ENCODE measurements around the gene DEAF1. TPM values are rescaled to one million over a fixed set of nuclear protein-coding genes. Genes with fewer than 3 reads are reported as not detected.

Gene DEAF1
- total and polyA plus RNA-seq, 8 donors: 12.3 to 111 (median 37.0) TPM

DNA sequence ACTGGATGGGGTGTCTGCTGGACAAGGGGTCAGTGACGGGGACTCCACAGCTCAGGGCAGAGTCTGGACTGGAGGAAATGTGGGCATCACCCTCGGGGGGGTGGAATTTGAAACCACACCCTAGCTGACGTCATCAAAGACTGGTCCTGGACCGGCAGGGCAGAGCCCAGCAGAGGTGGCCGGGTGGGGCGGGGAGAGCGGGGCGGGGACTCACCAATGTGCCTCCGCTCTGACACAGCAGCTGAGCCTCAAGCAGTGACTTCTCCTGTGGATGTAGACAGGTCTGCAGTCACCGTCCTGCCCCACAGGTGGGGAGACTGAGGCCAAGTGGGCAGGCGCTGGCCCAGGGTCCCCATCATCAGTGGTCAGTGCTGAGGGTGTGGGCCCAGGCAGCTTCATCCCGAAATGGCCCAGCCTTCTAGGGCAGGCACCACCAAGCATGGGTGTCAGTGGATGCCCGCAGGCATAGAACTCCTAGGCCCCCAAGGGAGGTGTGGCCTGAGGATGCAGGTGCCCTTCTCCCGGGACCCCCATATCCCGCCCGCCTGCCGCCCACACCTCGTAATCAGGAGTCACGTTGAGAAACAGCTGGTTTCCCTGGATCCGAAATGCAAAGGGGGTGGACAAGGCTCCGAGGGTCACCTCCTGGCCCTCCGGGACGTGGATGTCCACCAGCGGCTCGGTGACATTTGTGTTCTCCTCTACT lies 70.9 kb downstream of the DEAF1 start:
- WGBS, 5 donors: 31 to 67% (median 52%) methylated on average over 22 to 25 of the region's 25 CpGs
- intact Hi-C loops (cut with DNase I; ENCODE audit: low total_unique reads): no loop called here
- Histone ChIP-seq H3K4me1 (peaks cover 27 to 50% (median 33%) of the 10 kb centered on the region in 4 donors), H3K27me3 (peaks cover 0 to 45% (median 29%) of the 10 kb centered on the region in 3 donors), H3K9me3 (no peaks in the 10 kb centered on the region), H3K4me3 (peak overlapping the region in 2 of 4 donors; percentile 5 to 10), H3K36me3 (peaks cover 0 to 32% (median 6%) of the 10 kb centered on the region in 4 donors), H3K27ac (no peak overlapping the region)
- TF ChIP-seq POLR2A (IDR thresholded peaks at IDR 0.05) (no peak), EP300 (IDR thresholded peaks at IDR 0.05) (no peak), POLR2AphosphoS5 (IDR thresholded peaks at IDR 0.05) (no peak)
- TF ChIP-seq, protein P1, sequence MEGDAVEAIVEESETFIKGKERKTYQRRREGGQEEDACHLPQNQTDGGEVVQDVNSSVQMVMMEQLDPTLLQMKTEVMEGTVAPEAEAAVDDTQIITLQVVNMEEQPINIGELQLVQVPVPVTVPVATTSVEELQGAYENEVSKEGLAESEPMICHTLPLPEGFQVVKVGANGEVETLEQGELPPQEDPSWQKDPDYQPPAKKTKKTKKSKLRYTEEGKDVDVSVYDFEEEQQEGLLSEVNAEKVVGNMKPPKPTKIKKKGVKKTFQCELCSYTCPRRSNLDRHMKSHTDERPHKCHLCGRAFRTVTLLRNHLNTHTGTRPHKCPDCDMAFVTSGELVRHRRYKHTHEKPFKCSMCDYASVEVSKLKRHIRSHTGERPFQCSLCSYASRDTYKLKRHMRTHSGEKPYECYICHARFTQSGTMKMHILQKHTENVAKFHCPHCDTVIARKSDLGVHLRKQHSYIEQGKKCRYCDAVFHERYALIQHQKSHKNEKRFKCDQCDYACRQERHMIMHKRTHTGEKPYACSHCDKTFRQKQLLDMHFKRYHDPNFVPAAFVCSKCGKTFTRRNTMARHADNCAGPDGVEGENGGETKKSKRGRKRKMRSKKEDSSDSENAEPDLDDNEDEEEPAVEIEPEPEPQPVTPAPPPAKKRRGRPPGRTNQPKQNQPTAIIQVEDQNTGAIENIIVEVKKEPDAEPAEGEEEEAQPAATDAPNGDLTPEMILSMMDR (IDR thresholded peaks at IDR 0.05): no peak
- DNase-seq: peak; percentile 73 to 91

DNA sequence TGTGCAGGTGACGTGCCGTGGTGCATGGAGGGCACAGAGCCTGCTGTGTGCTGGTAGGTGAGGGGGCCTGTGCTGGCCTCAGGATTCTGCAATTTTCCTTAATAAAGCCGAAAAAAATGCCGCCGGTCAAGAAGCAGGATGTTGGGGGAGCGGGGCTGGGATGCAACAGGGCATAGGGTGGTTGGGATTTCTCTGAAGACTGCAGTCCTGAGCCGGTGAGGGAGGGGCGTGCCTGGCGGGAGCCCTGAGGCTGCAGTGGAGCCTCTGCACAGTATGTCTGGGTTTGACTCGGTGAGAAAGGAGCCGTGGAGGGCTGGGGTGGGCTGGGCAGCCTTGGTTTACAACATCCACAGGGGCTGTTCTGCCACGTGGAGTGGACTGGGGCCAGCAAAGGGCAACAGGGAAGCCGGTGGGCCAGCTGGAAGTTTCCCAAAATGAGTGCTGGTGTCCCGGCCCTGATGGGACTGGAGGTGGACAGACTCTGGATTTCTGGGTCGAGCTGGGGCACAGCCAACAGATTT lies 71.6 kb downstream of the DEAF1 start:
- peaks cover 0 to 45% (median 29%) of the 10 kb centered on the region in 3 donors for H3K27me3 ChIP-seq
- WGBS, 5 donors: 69 to 83% (median 73%) methylated on average over 15 of the region's 15 CpGs
- peaks cover 0 to 34% (median 8%) of the 10 kb centered on the region in 4 donors for H3K36me3 ChIP-seq
- peaks cover 27 to 45% (median 29%) of the 10 kb centered on the region in 4 donors for H3K4me1 ChIP-seq
- no peak overlapping the region for H3K4me3 ChIP-seq
- peak in 1 of 2 donors; percentile 16 for DNase-seq
- intact Hi-C loops (cut with DNase I; ENCODE audit: low total_unique reads): no loop called here
- TF ChIP-seq EP300 (IDR thresholded peaks at IDR 0.05): no peak
- no peak for TF ChIP-seq POLR2A (IDR thresholded peaks at IDR 0.05)
- TF ChIP-seq, protein P1 (IDR thresholded peaks at IDR 0.05): no peak
- no peak for TF ChIP-seq POLR2AphosphoS5 (IDR thresholded peaks at IDR 0.05)
- no peak overlapping the region for H3K27ac ChIP-seq
- no peaks in the 10 kb centered on the region for H3K9me3 ChIP-seq

- peaks cover 23 to 42% (median 29%) of the 10 kb centered on the region in 4 donors for H3K4me1 ChIP-seq
- no peak overlapping the region for H3K27ac ChIP-seq
- WGBS, 5 donors: 84 to 88% (median 87%) methylated on average over 27 of the region's 27 CpGs
- no peak overlapping the region for H3K4me3 ChIP-seq
- no peak for DNase-seq
- peaks cover 4 to 34% (median 16%) of the 10 kb centered on the region in 4 donors for H3K36me3 ChIP-seq
- peaks cover 0 to 38% (median 23%) of the 10 kb centered on the region in 3 donors for H3K27me3 ChIP-seq
- intact Hi-C loops (cut with DNase I; ENCODE audit: low total_unique reads): no loop called here
- H3K9me3 ChIP-seq: no peaks in the 10 kb centered on the region
- no peak for TF ChIP-seq EP300 (IDR thresholded peaks at IDR 0.05)
- TF ChIP-seq, protein P1 (IDR thresholded peaks at IDR 0.05): no peak
- TF ChIP-seq POLR2AphosphoS5 (IDR thresholded peaks at IDR 0.05): no peak
- TF ChIP-seq POLR2A (IDR thresholded peaks at IDR 0.05): no peak
Observed at GRCh38 chr11:621838-622237, 73.2 kb downstream of the DEAF1 start.

GRCh38 chr11:620935-621814 lies 73.8 kb downstream of the DEAF1 start:
- no peak for TF ChIP-seq POLR2AphosphoS5 (IDR thresholded peaks at IDR 0.05)
- TF ChIP-seq POLR2A (IDR thresholded peaks at IDR 0.05): no peak
- TF ChIP-seq EP300 (IDR thresholded peaks at IDR 0.05): no peak
- TF ChIP-seq, protein P1 (IDR thresholded peaks at IDR 0.05): no peak
- no peak overlapping the region for H3K27ac ChIP-seq
- intact Hi-C loops (cut with DNase I; ENCODE audit: low total_unique reads): no loop called here
- 72 to 77% (median 74%) methylated on average over 39 to 45 of the region's 45 CpGs for WGBS, 5 donors
- peaks cover 4 to 34% (median 16%) of the 10 kb centered on the region in 4 donors for H3K36me3 ChIP-seq
- peaks cover 19 to 42% (median 27%) of the 10 kb centered on the region in 4 donors for H3K4me1 ChIP-seq
- peaks cover 0 to 31% (median 17%) of the 10 kb centered on the region in 3 donors for H3K27me3 ChIP-seq
- peak in 1 of 2 donors; percentile 8 for DNase-seq
- no peaks in the 10 kb centered on the region for H3K9me3 ChIP-seq
- no peak overlapping the region for H3K4me3 ChIP-seq
